OCI-LY3 (cell line): ENCODE results near the gene MBD3L2.
"Not testable (repeated sequence)": the region's sequence is repeated elsewhere in the genome, so short reads cannot be mapped to it uniquely, and the experiment has no call there.

ENCODE experiments used
- CTCF ChIP-seq: fragments of 200-600, 300-600 bp; sonication (generic); IDR thresholded peaks from 2 replicates; pipeline ENCODE4 v1.5.1; 2014; ENCODE audit warnings: antibody characterized with exemption, low read length, low read depth
- EZH2phosphoT487 ChIP-seq: fragments of 200-600 bp; shearing (Covaris generic); IDR thresholded peaks from 2 replicates; pipeline ENCODE4 v1.6.1; 2018; ENCODE audit warnings: antibody characterized with exemption, mixed run types, low read depth

GRCh38 chr19:7021331-7021730, 27.8 kb upstream of the MBD3L2 start, which contains the start of gene MBD3L2B:
- not testable (repeated sequence) for TF ChIP-seq CTCF, EZH2phosphoT487
